ENCODE data around the gene C10orf105. TPM values are rescaled to one million over a fixed set of nuclear protein-coding genes. Genes with fewer than 3 reads are reported as not detected.

The C10orf105 gene
- total RNA-seq, 4 donors from 2014 or later, result 0.20 to 0.42 (median 0.26) TPM

GRCh38 chr10:71761105-71761511 lies 41.5 kb upstream of the C10orf105 start:
- Histone ChIP-seq H3K27ac (peak overlapping the region in 2 of 4 donors; percentile 30 to 98), H3K4me3 (no peak overlapping the region), H3K4me1 (peaks cover 0 to 91% (median 66%) of the 10 kb centered on the region in 4 donors), H3K9me3 (no peaks in the 10 kb centered on the region), H3K36me3 (peaks cover 0 to 67% (median 0%) of the 10 kb centered on the region in 3 donors), H3K27me3 (no peaks in the 10 kb centered on the region)
- 92 to 98% methylated on average over 3 of the region's 3 CpGs for WGBS, 2 donors
- no peak for TF ChIP-seq POLR2A (IDR thresholded peaks at IDR 0.05)
- DNase-seq (ENCODE audit: low spot score in 2 of 2), result no peak

GRCh38 chr10:71757399-71757922 lies 37.9 kb upstream of the C10orf105 start:
- no peaks in the 10 kb centered on the region for H3K27me3 ChIP-seq
- no peak for DNase-seq (ENCODE audit: low spot score in 2 of 2)
- peaks cover 0 to 89% (median 61%) of the 10 kb centered on the region in 4 donors for H3K4me1 ChIP-seq
- H3K9me3 ChIP-seq, result no peaks in the 10 kb centered on the region
- no peak overlapping the region for H3K4me3 ChIP-seq
- 37 to 49% methylated on average over 8 to 11 of the region's 11 CpGs for WGBS, 2 donors
- H3K36me3 ChIP-seq, result peaks cover 3 to 87% (median 5%) of the 10 kb centered on the region in 3 donors
- TF ChIP-seq EP300 (IDR thresholded peaks at IDR 0.05) (no peak), POLR2A (IDR thresholded peaks at IDR 0.05) (no peak)
- TF ChIP-seq, protein P1, sequence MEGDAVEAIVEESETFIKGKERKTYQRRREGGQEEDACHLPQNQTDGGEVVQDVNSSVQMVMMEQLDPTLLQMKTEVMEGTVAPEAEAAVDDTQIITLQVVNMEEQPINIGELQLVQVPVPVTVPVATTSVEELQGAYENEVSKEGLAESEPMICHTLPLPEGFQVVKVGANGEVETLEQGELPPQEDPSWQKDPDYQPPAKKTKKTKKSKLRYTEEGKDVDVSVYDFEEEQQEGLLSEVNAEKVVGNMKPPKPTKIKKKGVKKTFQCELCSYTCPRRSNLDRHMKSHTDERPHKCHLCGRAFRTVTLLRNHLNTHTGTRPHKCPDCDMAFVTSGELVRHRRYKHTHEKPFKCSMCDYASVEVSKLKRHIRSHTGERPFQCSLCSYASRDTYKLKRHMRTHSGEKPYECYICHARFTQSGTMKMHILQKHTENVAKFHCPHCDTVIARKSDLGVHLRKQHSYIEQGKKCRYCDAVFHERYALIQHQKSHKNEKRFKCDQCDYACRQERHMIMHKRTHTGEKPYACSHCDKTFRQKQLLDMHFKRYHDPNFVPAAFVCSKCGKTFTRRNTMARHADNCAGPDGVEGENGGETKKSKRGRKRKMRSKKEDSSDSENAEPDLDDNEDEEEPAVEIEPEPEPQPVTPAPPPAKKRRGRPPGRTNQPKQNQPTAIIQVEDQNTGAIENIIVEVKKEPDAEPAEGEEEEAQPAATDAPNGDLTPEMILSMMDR (IDR thresholded peaks at IDR 0.05), result no peak
- H3K27ac ChIP-seq, result peak overlapping the region; percentile 55 to 90 (median 86)

GRCh38 chr10:71756311-71757191 lies 37.0 kb upstream of the C10orf105 start:
- 59 to 65% methylated on average over 12 of the region's 12 CpGs for WGBS, 2 donors

GRCh38 chr10:71755179-71755879 lies 35.8 kb upstream of the C10orf105 start:
- Histone ChIP-seq H3K27me3 (no peaks in the 10 kb centered on the region), H3K4me3 (no peak overlapping the region), H3K27ac (peak overlapping the region in 3 of 4 donors; percentile 84 to 90 (median 88)), H3K4me1 (peaks cover 0 to 89% (median 62%) of the 10 kb centered on the region in 4 donors), H3K36me3 (peaks cover 5 to 87% (median 11%) of the 10 kb centered on the region in 3 donors), H3K9me3 (no peaks in the 10 kb centered on the region)
- 76 to 78% methylated on average over 16 of the region's 16 CpGs for WGBS, 2 donors
- DNase-seq (ENCODE audit: low spot score in 2 of 2), result no peak
- TF ChIP-seq EP300 (IDR thresholded peaks at IDR 0.05) (no peak), POLR2A (IDR thresholded peaks at IDR 0.05) (no peak)
- TF ChIP-seq, protein P1 (IDR thresholded peaks at IDR 0.05), result no peak

More at GRCh38 chr10:71756311-71757191, 37.0 kb upstream of the C10orf105 start:
- H3K27me3 ChIP-seq, result no peaks in the 10 kb centered on the region
- H3K4me1 ChIP-seq, result peaks cover 0 to 89% (median 63%) of the 10 kb centered on the region in 4 donors
- H3K9me3 ChIP-seq, result no peaks in the 10 kb centered on the region
- H3K4me3 ChIP-seq, result no peak overlapping the region
- TF ChIP-seq, protein P1 (IDR thresholded peaks at IDR 0.05), result no peak
- TF ChIP-seq POLR2A (IDR thresholded peaks at IDR 0.05) (peak in 1 of 2 donors; percentile 8), EP300 (IDR thresholded peaks at IDR 0.05) (peak in 1 of 2 donors; percentile 80)
- peak overlapping the region; percentile 55 to 90 (median 86) for H3K27ac ChIP-seq
- H3K36me3 ChIP-seq, result peaks cover 3 to 87% (median 5%) of the 10 kb centered on the region in 3 donors
- DNase-seq (ENCODE audit: low spot score in 2 of 2), result no peak

DNA sequence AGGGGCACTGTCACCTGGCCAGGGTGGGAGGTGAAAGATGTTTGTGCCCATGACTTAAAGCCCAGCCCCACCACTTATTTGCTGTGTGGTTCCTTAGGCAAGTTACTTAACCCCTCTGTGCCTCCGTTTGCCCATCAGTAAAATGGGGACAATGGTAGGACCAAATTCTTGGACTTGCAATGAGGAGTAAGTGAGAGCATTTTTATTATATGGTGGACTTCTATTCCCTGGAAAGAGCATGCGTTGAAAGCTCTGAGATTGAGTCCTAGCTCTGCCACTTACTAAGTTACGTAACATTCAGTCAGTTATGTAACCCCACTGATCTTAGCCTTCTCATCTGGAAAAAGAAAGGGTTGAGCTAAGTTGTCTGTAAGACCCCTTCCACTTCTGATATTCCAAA lies 35.0 kb upstream of the C10orf105 start:
- peak overlapping the region in 3 of 4 donors; percentile 63 to 90 (median 88) for H3K27ac ChIP-seq
- no peak overlapping the region for H3K4me3 ChIP-seq
- no peak for DNase-seq (ENCODE audit: low spot score in 2 of 2)
- TF ChIP-seq, protein P1 (IDR thresholded peaks at IDR 0.05), result no peak
- no peak for TF ChIP-seq POLR2A (IDR thresholded peaks at IDR 0.05)
- TF ChIP-seq EP300 (IDR thresholded peaks at IDR 0.05), result no peak
- H3K36me3 ChIP-seq, result peaks cover 5 to 94% (median 13%) of the 10 kb centered on the region in 3 donors
- no peaks in the 10 kb centered on the region for H3K9me3 ChIP-seq
- no peaks in the 10 kb centered on the region for H3K27me3 ChIP-seq
- H3K4me1 ChIP-seq, result peaks cover 0 to 96% (median 66%) of the 10 kb centered on the region in 4 donors
- WGBS, 2 donors, result 76 to 88% methylated on average over 3 of the region's 3 CpGs
